CD14-positive monocyte (primary cell): ENCODE results near the gene TNFRSF14. TPM values are rescaled to one million over a fixed set of nuclear protein-coding genes. Genes with fewer than 3 reads are reported as not detected.

Experiments used
- DNase-seq, 3 donors: peaks; one replicate each; pipeline ENCODE4 v3.0.0-alpha.2; 2011 to 2022
- H2AFZ ChIP-seq: 2 replicates; pipeline ENCODE4 v1.6.0; 2012; ENCODE audit warnings: mild to moderate bottlenecking, low read depth, low read length, inconsistent platforms; ENCODE audit not compliant: insufficient read depth, poor library complexity, severe bottlenecking
- H3K27ac ChIP-seq, 2 donors: 1 replicate in 1 of 2; 2 replicates in 1 of 2; pipeline ENCODE4 v1.5.1; 2012 to 2013; ENCODE audit warnings: low read length in 2 of 2, control low read depth in 1 of 2, inconsistent platforms in 1 of 2, low read depth in 1 of 2, mild to moderate bottlenecking in 1 of 2
- H3K27me3 ChIP-seq, 2 donors: one replicate each; pipeline versions ENCODE4 v1.6.0 to v1.6.1; 2011 to 2013; ENCODE audit warnings: low read length in 2 of 2; ENCODE audit not compliant: control insufficient read depth in 2 of 2, insufficient read depth in 2 of 2
- H3K36me3 ChIP-seq, 2 donors: replicated peaks in 1 of 2; 1 replicate in 1 of 2; 2 replicates in 1 of 2; pipeline versions ENCODE4 v1.5.1 to v1.6.1; 2012 to 2013; ENCODE audit warnings: low read length in 2 of 2, control low read depth in 1 of 2, inconsistent platforms in 1 of 2, mild to moderate bottlenecking in 1 of 2; ENCODE audit not compliant: insufficient read depth in 2 of 2, control insufficient read depth in 1 of 2
- H3K4me1 ChIP-seq, 2 donors: 1 replicate in 1 of 2; 2 replicates in 1 of 2; pipeline versions ENCODE4 v1.5.1 to v1.6.1; 2012 to 2013; ENCODE audit warnings: low read length in 2 of 2, control low read depth in 1 of 2, inconsistent platforms in 1 of 2, mild to moderate bottlenecking in 1 of 2, moderate library complexity in 1 of 2; ENCODE audit not compliant: insufficient read depth in 2 of 2, control insufficient read depth in 1 of 2
- H3K4me2 ChIP-seq: replicated peaks from 2 replicates; pipeline ENCODE3; 2012; ENCODE audit warnings: low read length, moderate library complexity, mild to moderate bottlenecking; ENCODE audit not compliant: poor library complexity, severe bottlenecking; ENCODE audit errors: extremely low read depth
- H3K4me3 ChIP-seq, 3 experiments: fragments of 200-600 bp in 1 of 3; sonication (generic) in 1 of 3; replicated peaks in 1 of 3; 1 replicate in 2 of 3; 2 replicates in 1 of 3; pipeline ENCODE4 v1.5.1; 2011 to 2013; ENCODE audit warnings: low read length in 3 of 3, mild to moderate bottlenecking in 3 of 3, control low read depth in 2 of 3, low read depth in 2 of 3, inconsistent platforms in 1 of 3, moderate library complexity in 1 of 3
- H3K79me2 ChIP-seq: 2 replicates; pipeline ENCODE4 v1.6.0; 2012; ENCODE audit warnings: mild to moderate bottlenecking, control low read depth, inconsistent platforms, low read length, moderate library complexity; ENCODE audit not compliant: insufficient read depth
- H3K9ac ChIP-seq: 2 replicates; pipeline ENCODE4 v1.6.0; 2017; ENCODE audit warnings: low read length, mild to moderate bottlenecking; ENCODE audit not compliant: insufficient read depth, poor library complexity, severe bottlenecking
- H3K9me3 ChIP-seq, 2 donors: replicated peaks in 1 of 2; 1 replicate in 1 of 2; 2 replicates in 1 of 2; pipeline versions ENCODE4 v1.5.1 to v1.6.1; 2012 to 2013; ENCODE audit warnings: low read length in 2 of 2, control low read depth in 1 of 2; ENCODE audit not compliant: control insufficient read depth in 1 of 2, insufficient read depth in 1 of 2
- H4K20me1 ChIP-seq: 2 replicates; pipeline ENCODE4 v1.6.0; 2012; ENCODE audit warnings: mild to moderate bottlenecking, low read length, control low read depth, moderate library complexity; ENCODE audit not compliant: insufficient read depth
- H3K27ac Mint-ChIP-seq, 7 donors: one replicate each; pipeline ENCODE4 v1.8.0; 2020; ENCODE audit warnings: mild to moderate bottlenecking in 7 of 7, mixed read lengths in 7 of 7, moderate library complexity in 6 of 7, inconsistent platforms in 2 of 7
- H3K27me3 Mint-ChIP-seq, 3 donors: one replicate each; pipeline ENCODE4 v1.8.0; 2021 to 2022; ENCODE audit warnings: low read depth in 3 of 3, mild to moderate bottlenecking in 3 of 3, mixed read lengths in 3 of 3, moderate library complexity in 3 of 3, inconsistent platforms in 1 of 3
- H3K36me3 Mint-ChIP-seq, 2 donors: one replicate each; pipeline ENCODE4 v1.8.0; 2020; ENCODE audit warnings: mixed read lengths in 2 of 2, inconsistent platforms in 1 of 2, mild to moderate bottlenecking in 1 of 2
- H3K4me1 Mint-ChIP-seq: one replicate; pipeline ENCODE4 v1.8.0; 2020; ENCODE audit warnings: mild to moderate bottlenecking, mixed read lengths
- H3K4me3 Mint-ChIP-seq, 2 donors: one replicate each; pipeline ENCODE4 v1.8.0; 2020; ENCODE audit warnings: mild to moderate bottlenecking in 2 of 2, mixed read lengths in 2 of 2, moderate library complexity in 1 of 2
- H3K9me3 Mint-ChIP-seq, 7 donors: one replicate each; pipeline ENCODE4 v1.8.0; 2020 to 2022; ENCODE audit warnings: mixed read lengths in 7 of 7, mild to moderate bottlenecking in 6 of 7, moderate library complexity in 6 of 7, inconsistent platforms in 2 of 7
- WGBS: methylation state at CpG from one replicate; pipeline ENCODE4 v1.1.5; 2013; ENCODE audit warnings: missing lambda C conversion rate; ENCODE audit not compliant: insufficient coverage; 5-methylcytosine and 5-hydroxymethylcytosine counted together
- intact Hi-C, 2 donors: fragments of 100-400 bp; cut with micrococcal nuclease; formaldehyde crosslinking; loops; one replicate each; pipeline versions ENCODE4 v1.15.0 to v1.15.1; 2023
- polyA plus RNA-seq, 3 donors: library from polyadenylated mRNA; depleted of rRNA in 1 of 3; unstranded in 2 of 3; stranded (reverse) in 1 of 3; fragments of 300-500 nt in 2 of 3; fragments of >200 nt in 1 of 3; fragmentation: Illumina TruSeq in 2 of 3; gene quantifications; 1 replicate in 2 of 3; 2 replicates in 1 of 3; pipeline ENCODE4 v1.2.3, GENCODE V29; 2012 to 2021
- TF ChIP-seq, protein P1 (sequence below): fragments of 200-600 bp; IDR thresholded peaks from one replicate; pipeline ENCODE4 v1.8.0; 2022; ENCODE audit warnings: antibody characterized with exemption, mild to moderate bottlenecking

The TNFRSF14 gene
- polyA plus RNA-seq, 3 donors: 62.1 to 512 (median 64.4) TPM

DNA sequence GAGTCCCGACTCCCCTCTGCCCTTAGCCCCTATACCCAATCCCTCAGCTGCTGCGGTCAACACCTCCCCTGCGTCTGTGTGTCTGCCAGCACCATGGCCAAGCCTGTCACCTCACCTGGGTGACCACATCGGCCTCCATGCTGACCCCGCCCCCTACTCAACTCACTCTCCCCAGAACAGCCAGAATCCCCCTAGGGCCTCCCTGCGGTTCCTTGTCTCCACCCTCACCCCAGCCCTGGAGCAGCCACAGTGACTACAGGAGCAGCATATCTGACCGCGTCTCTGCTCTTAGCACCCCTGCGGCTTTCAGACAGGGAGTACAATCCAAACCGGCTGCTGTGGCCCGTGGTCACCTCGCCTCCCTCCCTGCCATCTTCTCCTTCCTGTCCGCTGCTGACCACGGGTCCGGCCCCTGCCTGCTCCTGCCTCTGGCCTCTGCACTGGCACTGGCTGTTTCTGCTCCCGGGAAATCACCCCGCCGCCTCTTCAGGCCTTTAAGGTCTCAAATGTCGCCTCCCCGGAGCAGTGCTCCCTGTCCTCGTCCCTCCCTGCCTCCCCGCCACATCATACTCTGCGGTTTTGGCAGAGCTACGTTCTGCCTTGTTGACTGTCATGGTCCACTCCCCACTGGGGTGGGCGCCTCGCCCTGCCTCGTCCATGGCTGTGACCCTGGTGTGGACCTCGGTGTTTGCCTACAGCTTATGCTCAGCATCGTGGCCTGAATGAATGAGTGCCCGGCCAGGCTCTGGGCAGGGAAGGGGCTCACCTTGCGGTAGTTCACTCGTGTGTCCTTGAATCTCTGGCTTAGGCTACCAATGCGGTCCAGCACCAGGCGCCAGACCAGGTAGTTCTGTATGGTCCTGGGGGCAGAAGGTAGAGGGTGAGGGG is 41.5 kb downstream of the TNFRSF14 start:
- TF ChIP-seq, protein P1, sequence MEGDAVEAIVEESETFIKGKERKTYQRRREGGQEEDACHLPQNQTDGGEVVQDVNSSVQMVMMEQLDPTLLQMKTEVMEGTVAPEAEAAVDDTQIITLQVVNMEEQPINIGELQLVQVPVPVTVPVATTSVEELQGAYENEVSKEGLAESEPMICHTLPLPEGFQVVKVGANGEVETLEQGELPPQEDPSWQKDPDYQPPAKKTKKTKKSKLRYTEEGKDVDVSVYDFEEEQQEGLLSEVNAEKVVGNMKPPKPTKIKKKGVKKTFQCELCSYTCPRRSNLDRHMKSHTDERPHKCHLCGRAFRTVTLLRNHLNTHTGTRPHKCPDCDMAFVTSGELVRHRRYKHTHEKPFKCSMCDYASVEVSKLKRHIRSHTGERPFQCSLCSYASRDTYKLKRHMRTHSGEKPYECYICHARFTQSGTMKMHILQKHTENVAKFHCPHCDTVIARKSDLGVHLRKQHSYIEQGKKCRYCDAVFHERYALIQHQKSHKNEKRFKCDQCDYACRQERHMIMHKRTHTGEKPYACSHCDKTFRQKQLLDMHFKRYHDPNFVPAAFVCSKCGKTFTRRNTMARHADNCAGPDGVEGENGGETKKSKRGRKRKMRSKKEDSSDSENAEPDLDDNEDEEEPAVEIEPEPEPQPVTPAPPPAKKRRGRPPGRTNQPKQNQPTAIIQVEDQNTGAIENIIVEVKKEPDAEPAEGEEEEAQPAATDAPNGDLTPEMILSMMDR: no peak
- Histone ChIP-seq H2AFZ (no peak overlapping the region), H3K9me3 (no peaks in the 10 kb centered on the region), H3K4me3 (no peak overlapping the region), H3K27ac (no peak overlapping the region), H3K36me3 (no peaks in the 10 kb centered on the region), H3K27me3 (no peaks in the 10 kb centered on the region), H3K4me2 (no peak overlapping the region), H4K20me1 (no peaks in the 10 kb centered on the region), H3K9ac (no peak overlapping the region), H3K79me2 (no peaks in the 10 kb centered on the region), H3K4me1 (peaks cover 4 to 7% of the 10 kb centered on the region in 2 donors)
- intact Hi-C loops: no loop called here
- WGBS: 81% methylated on average over 34 of the region's 34 CpGs
- DNase-seq: no peak
- H3K27me3 Mint-ChIP-seq: peaks cover 9 to 37% (median 10%) of the 10 kb centered on the region in 3 donors
- H3K36me3 Mint-ChIP-seq: no peaks in the 10 kb centered on the region
- H3K9me3 Mint-ChIP-seq: peaks cover 0 to 14% (median 3%) of the 10 kb centered on the region in 7 donors
- H3K27ac Mint-ChIP-seq: no peak overlapping the region
- peaks cover 4% of the 10 kb centered on the region for H3K4me1 Mint-ChIP-seq
- H3K4me3 Mint-ChIP-seq: no peak overlapping the region

DNA sequence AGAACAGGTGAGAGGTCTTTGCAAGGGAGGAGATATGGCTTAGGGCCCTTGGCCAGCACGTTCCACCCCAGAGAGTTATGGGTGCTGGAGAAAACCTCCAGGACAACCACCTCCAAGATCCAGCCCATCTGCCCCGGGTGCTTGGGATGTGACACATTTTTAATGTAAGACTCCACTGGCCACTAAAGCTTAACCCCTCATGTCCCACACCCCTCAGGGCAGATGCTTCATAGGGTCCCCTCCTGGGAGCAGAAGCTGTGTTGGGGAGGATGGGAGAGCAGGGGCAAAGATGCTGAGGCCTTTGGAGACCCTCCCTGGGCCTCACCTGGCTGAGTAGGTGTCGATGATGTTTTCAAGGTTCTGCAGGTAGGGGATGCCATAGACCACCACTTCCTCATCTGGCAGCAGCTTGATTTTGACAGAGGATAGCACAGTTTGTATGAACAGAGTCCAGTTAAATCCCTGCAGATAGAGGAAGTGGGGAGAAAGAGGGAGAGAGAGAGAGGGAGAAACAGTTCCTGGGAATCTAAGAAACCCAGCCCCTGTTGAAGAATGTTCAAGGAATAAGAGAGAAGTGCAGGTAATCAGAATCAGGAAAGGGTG is 42.3 kb downstream of the TNFRSF14 start:
- 100% methylated on average over 1 of the region's 3 CpGs for WGBS

More for the DNA sequence above, 42.3 kb downstream of the TNFRSF14 start:
- H4K20me1 ChIP-seq: no peaks in the 10 kb centered on the region
- H3K27me3 Mint-ChIP-seq: peaks cover 9 to 36% (median 12%) of the 10 kb centered on the region in 3 donors
- no peaks in the 10 kb centered on the region for H3K27me3 ChIP-seq
- no peaks in the 10 kb centered on the region for H3K36me3 Mint-ChIP-seq
- H3K36me3 ChIP-seq: no peaks in the 10 kb centered on the region
- H3K4me1 Mint-ChIP-seq: no peaks in the 10 kb centered on the region
- peaks cover 0 to 14% (median 3%) of the 10 kb centered on the region in 7 donors for H3K9me3 Mint-ChIP-seq
- H2AFZ ChIP-seq: no peak overlapping the region
- H3K4me3 ChIP-seq: no peak overlapping the region
- TF ChIP-seq, protein P1: no peak
- no peak for DNase-seq
- intact Hi-C loops: no loop called here
- H3K9ac ChIP-seq: no peak overlapping the region
- peaks cover 0 to 2% of the 10 kb centered on the region in 2 donors for H3K4me1 ChIP-seq
- no peak overlapping the region for H3K4me3 Mint-ChIP-seq
- no peak overlapping the region for H3K4me2 ChIP-seq
- peak overlapping the region in 1 of 7 donors; percentile 57 for H3K27ac Mint-ChIP-seq
- H3K79me2 ChIP-seq: no peaks in the 10 kb centered on the region
- no peak overlapping the region for H3K27ac ChIP-seq
- H3K9me3 ChIP-seq: no peaks in the 10 kb centered on the region
